Fibroblast of skin of abdomen (primary cell): Measurements from ENCODE around the gene ALLC.

Experiments used
- DNase-seq: peaks from one replicate; pipeline ENCODE4 v3.0.0-alpha.2; 2013

Gene ALLC

DNA sequence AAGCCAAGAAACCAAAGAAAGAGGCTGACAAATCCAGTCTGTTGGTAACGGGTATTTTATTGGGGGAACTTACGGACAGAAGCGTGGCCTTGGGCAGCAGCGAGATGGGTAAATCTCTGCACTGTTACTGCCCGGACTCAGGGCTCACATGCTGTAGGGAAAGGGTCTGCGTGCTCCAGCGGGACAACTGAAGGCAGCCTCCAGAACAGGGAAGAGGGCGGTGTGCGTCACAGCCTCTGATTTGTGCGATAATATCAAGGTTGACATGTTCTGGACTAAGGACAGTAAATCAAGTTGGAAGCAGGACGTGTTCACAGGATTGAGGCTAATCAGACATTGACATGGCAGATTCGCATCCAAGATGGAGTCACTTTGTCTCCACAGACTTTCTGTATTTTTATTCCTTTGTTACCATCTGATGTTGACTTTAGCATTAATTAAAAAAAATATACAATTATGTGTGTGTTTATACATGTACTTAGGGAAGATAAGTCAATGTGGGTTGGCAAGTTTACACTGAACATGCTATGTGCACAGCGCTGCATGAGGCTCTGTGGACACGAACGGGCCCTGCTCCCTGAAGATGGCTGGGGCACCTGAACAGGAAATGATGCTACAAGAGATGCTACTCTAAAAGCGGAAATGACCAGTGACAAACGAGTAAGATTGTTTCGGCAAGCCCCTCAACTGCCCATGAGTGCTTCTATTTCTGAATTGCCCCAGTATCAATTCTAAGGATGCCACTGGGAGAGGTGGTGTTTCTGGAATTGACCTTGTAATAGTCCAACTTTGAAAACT is 22.7 kb downstream of the ALLC start:
- no peak for DNase-seq

DNA sequence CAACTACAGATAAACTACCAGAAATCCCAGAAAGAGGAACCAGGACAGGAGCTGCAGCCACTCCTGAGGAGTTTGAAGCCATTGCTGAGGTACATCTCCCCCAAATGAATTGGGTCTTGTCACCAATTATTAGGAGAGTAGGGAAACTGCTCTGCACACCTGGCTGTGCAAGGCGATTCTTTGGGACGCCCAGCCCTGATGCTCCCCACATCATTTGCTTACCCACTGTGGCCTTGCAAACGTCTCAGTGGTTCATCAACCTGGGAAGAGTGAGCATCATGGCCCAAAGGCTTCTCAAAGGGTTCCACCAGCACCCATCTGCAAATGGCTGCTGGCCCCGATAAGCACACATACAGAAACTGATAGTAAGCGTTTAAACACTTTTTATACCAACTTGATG is 23.6 kb downstream of the ALLC start:
- DNase-seq, result no peak

DNA sequence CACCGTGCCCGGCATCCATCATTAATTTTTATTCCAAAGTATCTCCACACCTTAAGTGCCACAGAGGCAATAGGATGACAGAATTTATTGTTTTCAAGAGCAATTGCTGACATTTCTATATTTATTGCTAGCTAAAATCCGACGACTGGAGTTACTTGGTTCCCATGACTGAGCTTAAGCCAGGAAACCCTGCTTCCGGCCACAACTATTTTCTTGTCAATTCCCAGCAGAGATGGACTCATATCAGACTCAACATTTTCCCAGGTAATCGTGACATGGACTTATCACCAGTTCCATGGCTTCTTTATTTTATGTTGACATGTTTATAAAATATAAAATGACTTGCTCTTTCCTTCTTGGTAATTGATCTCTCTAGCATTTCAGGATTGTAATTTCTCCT is 24.8 kb downstream of the ALLC start:
- no peak for DNase-seq

DNA sequence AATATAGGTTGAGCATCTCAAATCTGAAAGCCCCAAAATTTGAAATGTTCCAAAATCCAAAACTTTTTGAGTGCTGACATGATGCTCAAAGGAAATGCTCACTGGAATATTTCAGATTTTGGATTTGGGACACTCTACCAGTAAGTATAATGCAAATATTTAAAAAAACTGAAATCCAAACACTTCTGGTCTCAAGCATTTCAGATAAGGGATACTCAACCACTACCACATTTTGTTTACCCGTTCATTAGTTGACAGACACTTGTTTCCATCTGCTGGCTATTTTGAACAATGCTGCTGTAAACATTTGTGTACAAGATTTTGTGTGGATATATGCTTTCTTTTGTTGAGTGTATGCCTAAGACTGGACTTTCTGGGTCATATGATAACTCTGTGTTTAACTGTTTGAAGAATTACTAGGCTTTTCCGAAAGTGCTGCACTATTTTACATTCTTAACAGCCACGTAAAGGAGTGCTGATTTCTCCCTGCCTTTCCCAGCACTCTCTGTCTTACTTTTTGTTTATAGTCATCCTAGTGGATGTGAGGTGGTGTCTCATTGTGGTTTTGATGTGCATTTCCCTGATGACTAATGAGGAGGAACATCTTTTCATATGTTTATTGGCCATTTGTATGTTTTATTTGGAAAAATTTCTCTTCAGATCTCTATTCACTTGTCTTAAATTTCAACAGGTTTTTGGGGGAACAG is 25.9 kb downstream of the ALLC start:
- DNase-seq, result no peak

DNA sequence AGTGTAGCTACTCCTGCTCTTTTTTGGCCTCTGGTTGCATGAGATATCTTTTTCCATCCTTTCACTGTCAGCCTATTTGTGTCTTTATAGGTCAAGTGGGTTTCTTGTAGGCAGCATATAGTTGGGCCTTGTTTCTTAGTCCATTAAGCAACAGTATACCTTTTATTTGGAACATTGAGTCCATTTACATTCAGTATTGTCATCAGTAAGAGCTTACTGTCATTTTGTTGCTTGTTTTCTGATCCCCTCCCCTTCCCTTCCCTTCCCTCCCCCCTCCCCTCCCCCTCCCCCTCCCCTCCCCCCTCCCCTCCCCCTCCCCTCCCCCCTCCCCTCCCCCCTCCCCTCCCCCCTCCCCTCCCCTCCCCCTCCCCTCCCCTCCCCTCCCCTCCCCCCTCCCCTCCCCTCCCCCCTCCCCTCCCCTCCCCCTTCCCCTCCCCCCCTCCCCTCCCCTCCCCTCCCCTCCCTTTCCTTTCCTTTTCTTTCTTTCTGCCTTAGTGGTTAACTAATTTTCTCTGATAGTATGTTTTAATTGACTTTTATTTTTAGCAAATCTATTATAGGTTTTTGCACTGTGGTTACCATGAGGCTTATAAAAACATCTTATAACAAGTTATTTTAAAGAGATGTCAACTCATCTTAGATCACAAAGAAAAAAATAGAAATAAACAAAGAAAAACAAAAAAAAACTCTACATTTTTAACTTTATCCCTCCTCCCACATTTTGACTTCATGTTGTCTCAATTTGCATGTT is 32.2 kb downstream of the ALLC start:
- no peak for DNase-seq

DNA sequence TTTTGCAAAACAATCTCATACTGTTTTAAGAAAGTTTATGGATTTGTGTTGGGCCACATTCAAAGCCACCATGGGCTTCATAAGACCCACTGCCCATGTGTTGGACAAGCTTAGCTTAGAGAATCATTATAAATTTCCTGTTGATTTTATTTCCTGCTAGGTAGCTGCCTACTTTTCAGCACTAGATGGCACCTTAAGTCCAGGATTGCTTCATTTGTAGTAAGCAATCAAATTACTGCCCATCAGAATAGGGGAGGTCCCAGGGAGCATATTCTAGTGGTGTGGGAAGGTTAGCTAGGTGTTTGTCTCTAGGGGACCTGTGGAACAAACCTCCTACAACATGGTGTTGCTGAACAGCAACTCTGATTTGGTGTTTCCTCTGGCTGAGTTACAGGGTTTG is 34.4 kb downstream of the ALLC start:
- no peak for DNase-seq

DNA sequence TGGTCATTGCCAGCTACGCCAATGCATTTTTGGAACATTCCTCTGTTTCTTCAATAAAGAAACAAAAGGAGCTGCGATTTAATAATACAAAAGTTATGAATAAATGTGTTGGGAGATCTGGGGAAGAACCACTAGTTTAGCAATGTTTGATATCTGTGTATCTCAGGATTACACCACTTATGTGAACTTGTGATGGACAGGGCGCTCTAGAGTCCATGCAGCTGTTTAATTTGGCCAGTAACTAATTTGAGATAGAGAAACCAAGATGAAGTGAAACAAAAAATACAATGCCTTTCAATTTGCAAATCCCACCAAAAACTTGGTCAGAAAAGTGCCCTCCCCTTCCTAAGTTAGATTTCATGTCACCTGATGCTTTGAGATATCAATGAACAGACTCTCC is 38.5 kb downstream of the ALLC start:
- no peak for DNase-seq

DNA sequence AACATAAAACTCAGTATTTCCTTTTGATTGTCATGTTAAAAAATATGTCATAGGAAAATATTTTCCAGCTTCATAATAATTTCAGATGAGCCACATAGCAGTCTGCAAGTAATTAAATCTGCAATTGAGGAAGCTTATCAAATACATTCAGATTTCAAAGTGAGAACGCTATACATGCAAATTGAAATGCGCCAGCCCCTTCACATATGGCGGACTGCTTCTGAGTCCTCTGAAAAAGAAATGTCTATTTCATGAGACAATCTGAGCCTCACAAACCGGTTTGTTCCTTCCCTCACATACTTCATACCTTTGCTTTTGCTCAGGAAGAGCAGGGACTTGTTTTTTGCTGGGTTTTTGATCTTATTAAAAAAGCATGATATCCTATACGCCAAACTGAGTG is 43.1 kb downstream of the ALLC start:
- no peak for DNase-seq

DNA sequence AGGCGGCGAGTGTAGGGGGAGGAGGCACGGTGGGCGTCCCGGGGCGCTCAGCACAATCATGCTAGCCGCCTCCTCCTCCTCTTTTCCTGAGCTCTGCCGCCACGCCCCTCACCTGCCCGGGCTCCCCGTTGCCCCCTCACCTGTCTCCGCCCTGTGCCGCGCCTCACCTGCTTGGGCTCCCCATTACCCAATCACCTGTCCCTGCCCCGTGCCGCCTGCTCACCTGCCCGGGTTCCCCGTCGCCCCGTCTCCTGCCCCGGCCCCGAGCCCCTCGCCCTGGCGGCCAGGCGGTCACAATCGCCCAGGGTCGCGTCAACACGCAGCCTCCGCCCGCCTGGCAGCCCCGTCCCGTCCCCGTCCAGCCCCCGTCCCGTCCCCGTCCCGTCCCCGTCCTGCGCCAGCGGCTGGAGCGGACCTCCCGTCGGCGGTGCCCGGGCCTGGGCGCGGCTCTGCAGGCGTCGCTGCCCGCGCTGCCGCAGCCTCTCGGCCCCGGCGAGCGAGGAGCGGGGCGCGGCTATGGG is 45.3 kb downstream of the ALLC start, which contains the start of gene DCDC2C:
DCDC2C (plus strand) TSS at position 340 of the 521 bp plus-strand sequence; CDS start at position 517, 177 bp downstream.
- no peak for DNase-seq

DNA sequence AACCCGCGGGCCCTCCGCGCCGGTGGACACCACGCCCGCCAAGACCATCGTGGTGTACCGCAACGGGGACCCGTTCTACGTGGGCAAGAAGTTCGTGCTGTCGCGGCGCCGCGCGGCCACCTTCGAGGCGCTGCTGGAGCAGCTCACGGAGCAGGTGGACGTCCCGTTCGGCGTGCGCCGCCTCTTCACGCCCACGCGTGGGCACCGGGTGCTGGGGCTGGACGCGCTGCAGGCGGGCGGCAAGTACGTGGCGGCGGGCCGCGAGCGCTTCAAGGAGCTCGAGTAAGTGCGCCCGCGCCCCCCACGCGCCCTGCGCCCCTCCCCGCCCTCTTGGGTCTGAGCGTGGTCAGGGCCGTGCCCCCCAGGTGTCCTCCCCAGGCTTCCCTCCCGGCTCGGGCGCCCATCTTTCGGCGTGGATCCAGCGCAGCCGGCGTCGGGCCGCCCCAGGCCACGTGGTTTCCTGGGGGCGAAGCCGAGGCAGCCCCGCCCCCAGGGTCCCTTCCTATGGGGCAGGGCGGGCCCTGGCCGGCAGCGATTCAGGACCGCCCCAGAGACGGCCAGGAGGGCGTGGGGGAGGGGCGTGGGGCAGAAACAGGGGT is 45.9 kb downstream of the ALLC start:
- no peak for DNase-seq

DNA sequence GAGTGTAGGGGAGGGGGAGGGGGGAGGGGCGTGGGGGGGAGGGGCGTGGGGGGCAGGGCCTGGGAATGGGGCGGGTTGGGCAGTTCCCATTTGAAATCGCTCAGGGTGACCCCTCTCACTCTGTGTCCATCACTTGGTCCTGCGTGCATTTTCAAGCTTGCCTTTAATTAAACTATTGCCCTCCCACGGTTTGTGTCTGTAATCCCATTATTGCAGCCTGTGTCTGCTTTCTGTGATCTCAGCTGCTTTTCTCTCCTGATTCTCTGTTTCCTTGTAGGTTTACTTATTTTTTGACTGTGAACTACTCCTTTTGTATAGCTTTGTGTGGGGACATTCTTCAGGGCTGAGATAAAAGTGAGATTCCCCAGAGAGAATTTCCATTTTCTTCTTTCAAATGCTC is 46.7 kb downstream of the ALLC start:
- DNase-seq, result no peak

DNA sequence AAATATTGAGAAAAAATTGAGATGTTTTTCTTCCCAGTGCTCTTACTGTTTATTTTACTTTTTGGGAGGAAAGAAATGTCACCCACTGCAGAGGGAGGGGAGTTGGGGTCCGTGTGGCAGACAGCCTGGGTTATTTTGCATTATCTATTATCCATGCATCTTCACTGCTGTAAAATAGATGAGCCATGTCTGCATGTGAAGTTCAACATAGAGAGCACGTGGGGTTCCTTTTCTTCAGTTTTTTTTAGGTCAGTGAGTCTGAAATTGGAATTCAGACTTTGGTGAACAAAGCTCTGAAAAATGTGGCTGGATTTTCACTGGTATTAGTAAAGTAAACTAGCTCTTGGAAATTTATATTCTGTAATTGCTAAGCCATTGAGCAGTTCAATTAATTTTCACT is 47.8 kb downstream of the ALLC start:
- no peak for DNase-seq

DNA sequence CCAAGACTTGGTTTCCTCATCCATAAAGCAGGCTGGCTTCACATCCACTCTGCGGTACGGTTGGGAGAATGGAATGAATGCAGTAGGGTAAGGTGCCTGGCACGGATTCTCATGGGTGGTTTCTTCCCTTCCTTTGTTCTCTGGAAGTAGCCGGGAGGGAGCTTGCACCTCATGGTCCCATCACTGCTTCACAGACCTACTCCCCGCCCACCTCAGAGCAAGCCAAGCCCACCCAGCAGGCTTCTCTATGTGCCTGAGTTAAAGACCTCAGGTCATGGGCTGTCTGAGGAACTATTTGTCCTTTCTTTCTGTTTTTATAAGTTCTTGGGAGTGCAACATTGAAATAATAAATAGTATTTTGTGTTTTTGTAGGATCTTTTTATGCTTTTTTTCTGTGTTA is 48.9 kb downstream of the ALLC start:
- no peak for DNase-seq

DNA sequence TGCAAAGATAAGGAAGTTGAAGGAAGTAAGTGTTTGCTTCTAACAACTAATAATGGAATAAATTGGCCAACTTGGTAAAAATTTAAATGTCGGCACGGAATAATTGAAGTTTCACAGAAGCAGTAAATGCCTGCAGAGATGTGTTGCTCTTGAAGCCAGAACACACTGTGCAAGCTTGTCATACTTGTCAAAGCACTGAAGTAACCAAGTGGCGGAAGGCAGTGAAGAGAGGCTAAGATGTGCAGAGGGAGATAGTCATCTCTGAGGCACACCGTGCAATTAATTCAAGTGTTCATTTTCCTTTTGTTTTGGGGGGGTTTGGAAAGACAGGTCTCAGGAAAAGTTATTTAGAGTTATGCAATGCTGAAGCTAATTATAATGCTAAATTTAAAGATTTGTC is 50.6 kb downstream of the ALLC start:
- DNase-seq, result no peak

DNA sequence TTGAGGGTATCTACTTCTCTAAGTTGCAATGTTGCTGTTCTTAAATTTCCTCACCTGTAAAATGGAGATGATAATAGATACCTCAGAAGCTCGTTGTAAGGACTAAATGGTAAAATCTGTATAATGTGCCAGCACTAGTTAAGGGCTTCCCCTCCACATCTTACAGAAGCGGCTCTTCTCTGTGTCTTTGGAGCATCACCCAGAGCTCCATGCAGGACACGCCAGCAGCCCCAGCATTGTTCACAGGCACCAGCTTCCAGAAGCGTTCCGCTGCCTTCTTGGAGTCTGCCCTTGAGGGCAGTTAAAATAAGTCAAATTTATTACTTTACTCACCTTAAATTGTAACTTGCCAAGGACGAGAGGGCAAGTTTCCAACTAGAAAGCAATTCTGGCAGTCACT is 51.2 kb downstream of the ALLC start:
- no peak for DNase-seq

DNA sequence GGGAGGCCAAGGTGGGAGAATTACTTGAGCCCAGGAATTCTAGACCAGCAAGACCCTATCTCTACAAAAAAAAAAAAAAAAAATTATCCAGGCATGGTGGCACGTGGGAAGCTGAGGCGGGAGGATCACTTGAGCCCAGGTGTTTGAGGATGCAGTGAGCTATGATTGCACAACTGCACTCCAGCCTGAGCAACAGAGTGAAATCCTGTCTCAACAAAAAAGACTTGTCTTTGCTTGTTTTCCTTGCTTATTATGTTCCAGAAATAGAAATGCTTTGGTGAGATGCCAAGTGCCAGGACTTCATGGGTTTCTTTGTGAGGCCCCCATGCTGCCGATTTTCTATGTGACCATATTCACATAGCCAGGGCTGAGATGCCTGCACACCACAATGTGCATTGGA is 54.4 kb downstream of the ALLC start:
- no peak for DNase-seq

DNA sequence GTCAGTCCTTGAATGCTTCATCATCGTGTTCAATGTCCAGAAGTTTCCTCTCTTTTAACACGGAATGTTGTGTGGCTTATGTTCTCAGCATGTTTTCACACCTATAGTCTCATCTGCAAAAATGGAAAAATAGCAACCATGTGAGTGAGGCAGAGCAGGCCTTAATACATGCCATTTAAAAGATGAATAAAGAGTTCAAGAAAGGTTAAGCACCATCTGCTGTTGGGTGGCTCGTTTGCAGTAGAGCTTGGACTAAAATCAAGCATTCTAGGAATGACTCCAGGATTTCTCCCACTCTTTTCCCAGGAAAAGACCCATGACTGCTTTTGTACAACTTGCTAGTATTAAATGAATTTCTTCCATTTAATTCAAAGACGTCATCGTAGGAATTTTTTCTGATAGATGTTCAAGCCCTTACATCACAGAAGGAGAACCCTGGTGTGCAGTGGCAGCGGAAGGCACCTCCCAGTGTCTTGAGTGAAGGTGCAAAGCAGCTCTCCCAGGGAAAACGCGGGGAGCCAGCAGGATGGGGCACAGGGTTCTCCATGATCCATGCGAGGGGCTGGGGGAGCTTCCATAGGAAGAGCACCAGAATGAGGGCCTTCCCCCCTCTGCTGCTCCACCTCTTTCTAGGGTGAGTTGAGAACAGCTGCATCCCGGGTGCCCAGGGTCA is 55.0 kb downstream of the ALLC start:
- DNase-seq, result peak; percentile 42

DNA sequence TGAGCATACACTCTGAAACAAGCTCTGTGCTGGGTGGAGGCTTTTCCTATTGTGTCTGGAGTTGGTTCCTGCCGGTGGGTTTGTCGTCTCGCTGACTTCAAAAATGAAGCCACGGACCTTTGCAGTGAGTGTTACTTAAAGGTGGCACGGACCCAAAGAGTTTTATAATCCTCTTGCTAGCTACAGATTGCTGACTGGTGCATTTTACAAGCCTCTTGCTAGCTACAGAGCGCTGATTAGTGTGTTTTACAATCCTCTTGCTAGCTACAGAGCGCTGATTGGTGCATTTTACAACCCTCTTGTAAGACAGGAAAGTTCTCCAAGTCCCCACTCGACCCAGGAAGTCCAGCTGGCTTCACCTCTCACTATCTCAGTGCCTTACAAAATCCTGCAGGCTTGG is 60.7 kb downstream of the ALLC start:
- DNase-seq, result no peak

DNA sequence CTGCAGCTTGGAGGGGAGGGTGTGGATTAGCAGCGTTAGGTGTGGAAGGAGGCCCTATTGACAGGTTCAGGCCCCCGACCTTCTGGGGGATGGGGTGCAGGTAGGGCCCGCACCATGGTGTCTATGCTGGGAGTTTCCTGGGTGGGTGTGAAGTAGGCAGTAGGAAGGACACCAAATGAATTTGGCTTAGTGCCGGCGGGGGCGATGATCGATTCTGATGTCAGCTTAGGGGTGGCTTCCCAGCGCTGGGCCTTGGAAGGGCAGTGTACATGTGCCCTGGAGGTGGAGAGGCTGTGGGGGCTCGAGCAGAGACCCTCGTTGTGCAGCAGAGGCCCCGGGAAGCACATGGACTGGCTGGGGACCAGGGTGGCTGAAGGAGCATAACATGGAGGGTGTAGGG is 67.0 kb downstream of the ALLC start:
- DNase-seq, result no peak

DNA sequence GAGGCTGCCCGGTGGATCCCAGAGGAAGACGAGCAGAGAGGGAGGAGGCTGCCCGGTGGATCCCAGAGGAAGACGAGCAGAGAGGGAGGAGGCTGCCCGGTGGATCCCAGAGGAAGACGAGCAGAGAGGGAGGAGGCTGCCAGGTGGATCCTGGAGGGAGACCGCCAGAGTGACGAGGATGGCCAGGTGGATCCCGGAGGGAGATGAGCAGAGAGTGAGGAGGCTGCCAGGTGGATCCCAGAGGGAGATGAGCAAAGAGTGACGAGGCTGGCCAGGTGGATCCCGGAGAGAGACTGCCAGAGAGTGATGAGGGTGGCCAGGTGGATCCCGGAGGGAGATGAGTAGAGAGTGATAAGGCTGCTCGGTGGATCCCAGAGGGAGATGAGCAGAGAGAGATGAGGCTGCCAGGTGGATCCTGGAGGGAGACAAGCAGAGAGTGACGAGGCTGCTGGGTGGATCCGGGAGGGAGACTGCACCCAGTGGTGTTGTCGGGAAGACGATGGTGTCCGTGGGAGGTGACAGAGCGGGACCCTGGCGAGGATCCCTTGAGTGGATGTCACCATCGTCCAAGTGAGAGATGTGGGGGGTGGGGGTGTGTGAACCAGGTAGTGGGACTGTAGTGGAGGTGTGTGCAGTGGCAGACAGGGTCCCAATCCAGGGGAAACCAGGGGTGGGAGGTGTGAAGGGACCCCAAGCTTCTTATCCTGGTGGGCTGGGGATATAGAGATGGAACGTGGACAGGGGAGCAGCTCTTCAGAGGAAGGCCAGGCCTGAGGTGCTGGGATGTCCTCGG is 67.7 kb downstream of the ALLC start:
- DNase-seq, result no peak

DNA sequence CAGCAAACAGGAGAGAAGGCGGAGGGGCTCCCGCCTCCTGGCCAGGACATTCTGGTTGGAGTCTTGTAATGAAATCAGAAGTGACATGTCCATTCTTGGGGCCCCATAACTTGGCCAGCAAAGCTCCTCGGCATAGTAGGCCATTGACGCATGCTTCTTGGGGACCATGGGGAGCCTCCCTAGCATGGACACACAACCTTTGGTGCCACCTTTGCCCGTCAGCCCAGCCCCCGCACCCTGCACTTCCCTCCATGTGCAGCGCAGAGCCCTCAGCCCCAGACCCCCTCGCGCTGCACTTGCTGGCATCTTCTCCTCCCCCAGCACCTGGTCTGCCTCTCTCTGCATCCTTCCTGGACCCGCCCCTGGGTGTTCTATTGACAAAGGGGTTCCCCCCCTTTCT is 68.5 kb downstream of the ALLC start:
- no peak for DNase-seq
